Measurements from ENCODE around the gene DNM3.

Gene DNM3

DNA sequence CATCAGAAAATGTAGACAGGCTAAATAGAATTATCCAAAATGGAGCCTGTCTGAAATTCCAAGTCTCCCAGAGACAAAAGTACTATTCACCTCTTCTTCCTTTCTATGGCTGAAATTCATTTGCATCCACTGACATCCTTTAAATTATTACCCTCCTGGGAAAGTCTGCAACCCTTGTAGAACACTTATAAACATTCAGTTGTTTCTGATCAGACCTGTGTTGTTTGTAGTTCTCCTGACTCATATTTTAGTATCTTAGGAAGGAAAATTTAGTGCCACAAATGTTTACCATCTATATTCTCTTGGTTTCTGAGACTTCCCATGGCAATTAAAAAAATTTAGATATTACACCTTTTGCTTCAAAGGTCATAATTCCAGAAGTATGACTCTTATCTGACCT is 509.6 kb downstream of the DNM3 start:
- TF ChIP-seq TOX (CRISPR knock-in tag; IDR thresholded peaks at IDR 0.05; ENCODE audit: borderline replicate concordance) (no peak), ZNF8 (CRISPR knock-in tag; IDR thresholded peaks at IDR 0.05) (no peak), OSR1 (CRISPR knock-in tag; IDR thresholded peaks at IDR 0.05) (no peak), ARNTL (CRISPR knock-in tag; IDR thresholded peaks at IDR 0.05; ENCODE audit: borderline replicate concordance, low read depth) (no peak), ZNF70 (CRISPR knock-in tag; IDR thresholded peaks at IDR 0.05) (no peak), PPARA (CRISPR knock-in tag; IDR thresholded peaks at IDR 0.05; ENCODE audit: borderline replicate concordance) (no peak)
- TF ChIP-seq, protein P1, sequence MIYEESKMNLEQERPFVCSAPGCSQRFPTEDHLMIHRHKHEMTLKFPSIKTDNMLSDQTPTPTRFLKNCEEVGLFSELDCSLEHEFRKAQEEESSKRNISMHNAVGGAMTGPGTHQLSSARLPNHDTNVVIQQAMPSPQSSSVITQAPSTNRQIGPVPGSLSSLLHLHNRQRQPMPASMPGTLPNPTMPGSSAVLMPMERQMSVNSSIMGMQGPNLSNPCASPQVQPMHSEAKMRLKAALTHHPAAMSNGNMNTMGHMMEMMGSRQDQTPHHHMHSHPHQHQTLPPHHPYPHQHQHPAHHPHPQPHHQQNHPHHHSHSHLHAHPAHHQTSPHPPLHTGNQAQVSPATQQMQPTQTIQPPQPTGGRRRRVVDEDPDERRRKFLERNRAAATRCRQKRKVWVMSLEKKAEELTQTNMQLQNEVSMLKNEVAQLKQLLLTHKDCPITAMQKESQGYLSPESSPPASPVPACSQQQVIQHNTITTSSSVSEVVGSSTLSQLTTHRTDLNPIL (CRISPR knock-in tag; IDR thresholded peaks at IDR 0.05; ENCODE audit: low read depth), result no peak
- TF ChIP-seq, protein P2, sequence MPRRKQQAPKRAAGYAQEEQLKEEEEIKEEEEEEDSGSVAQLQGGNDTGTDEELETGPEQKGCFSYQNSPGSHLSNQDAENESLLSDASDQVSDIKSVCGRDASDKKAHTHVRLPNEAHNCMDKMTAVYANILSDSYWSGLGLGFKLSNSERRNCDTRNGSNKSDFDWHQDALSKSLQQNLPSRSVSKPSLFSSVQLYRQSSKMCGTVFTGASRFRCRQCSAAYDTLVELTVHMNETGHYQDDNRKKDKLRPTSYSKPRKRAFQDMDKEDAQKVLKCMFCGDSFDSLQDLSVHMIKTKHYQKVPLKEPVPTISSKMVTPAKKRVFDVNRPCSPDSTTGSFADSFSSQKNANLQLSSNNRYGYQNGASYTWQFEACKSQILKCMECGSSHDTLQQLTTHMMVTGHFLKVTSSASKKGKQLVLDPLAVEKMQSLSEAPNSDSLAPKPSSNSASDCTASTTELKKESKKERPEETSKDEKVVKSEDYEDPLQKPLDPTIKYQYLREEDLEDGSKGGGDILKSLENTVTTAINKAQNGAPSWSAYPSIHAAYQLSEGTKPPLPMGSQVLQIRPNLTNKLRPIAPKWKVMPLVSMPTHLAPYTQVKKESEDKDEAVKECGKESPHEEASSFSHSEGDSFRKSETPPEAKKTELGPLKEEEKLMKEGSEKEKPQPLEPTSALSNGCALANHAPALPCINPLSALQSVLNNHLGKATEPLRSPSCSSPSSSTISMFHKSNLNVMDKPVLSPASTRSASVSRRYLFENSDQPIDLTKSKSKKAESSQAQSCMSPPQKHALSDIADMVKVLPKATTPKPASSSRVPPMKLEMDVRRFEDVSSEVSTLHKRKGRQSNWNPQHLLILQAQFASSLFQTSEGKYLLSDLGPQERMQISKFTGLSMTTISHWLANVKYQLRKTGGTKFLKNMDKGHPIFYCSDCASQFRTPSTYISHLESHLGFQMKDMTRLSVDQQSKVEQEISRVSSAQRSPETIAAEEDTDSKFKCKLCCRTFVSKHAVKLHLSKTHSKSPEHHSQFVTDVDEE (CRISPR knock-in tag; IDR thresholded peaks at IDR 0.05), result no peak

DNA sequence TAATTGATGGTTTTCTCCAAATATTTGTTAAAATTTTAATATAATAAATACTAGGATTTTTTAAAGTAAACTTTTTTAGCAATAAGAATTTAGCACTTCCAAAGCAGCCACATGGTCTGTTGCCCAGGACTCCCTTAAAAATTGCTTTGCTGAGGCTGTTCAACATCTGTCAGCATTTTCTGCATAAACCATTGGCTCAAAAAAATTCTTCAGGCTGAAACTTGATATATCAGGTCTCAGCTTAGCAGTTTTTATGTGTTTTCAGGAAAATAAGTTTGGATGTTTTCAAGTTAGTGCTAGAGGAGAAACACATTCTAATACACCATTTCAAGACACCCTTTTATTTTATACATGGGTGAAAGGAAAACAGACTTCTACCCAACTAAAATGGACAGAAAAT is 510.0 kb downstream of the DNM3 start:
- peak; percentile 64 for ATAC-seq
- no peak for TF ChIP-seq PPARA (CRISPR knock-in tag; IDR thresholded peaks at IDR 0.05; ENCODE audit: borderline replicate concordance)
- no peak for TF ChIP-seq ZNF8 (CRISPR knock-in tag; IDR thresholded peaks at IDR 0.05)
- no peak for TF ChIP-seq ISL1 (CRISPR knock-in tag; IDR thresholded peaks at IDR 0.05)
- no peak for TF ChIP-seq TOX (CRISPR knock-in tag; IDR thresholded peaks at IDR 0.05; ENCODE audit: borderline replicate concordance)
- TF ChIP-seq CSDC2 (CRISPR knock-in tag; IDR thresholded peaks at IDR 0.05), result no peak
- TF ChIP-seq, protein P2 (CRISPR knock-in tag; IDR thresholded peaks at IDR 0.05), result no peak
- TF ChIP-seq RARB (CRISPR knock-in tag; IDR thresholded peaks at IDR 0.05), result no peak
- TF ChIP-seq ZFP30 (CRISPR knock-in tag; IDR thresholded peaks at IDR 0.05), result no peak
- no peak for TF ChIP-seq GLIS3 (CRISPR knock-in tag; IDR thresholded peaks at IDR 0.05)
- no peak for TF ChIP-seq ZNF565 (CRISPR knock-in tag; conservative IDR thresholded peaks at IDR 0.05; ENCODE audit: low read depth)
- TF ChIP-seq, protein P3, sequence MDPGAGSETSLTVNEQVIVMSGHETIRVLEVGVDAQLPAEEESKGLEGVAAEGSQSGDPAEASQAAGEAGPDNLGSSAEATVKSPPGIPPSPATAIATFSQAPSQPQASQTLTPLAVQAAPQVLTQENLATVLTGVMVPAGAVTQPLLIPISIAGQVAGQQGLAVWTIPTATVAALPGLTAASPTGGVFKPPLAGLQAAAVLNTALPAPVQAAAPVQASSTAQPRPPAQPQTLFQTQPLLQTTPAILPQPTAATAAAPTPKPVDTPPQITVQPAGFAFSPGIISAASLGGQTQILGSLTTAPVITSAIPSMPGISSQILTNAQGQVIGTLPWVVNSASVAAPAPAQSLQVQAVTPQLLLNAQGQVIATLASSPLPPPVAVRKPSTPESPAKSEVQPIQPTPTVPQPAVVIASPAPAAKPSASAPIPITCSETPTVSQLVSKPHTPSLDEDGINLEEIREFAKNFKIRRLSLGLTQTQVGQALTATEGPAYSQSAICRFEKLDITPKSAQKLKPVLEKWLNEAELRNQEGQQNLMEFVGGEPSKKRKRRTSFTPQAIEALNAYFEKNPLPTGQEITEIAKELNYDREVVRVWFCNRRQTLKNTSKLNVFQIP (CRISPR knock-in tag; IDR thresholded peaks at IDR 0.05; ENCODE audit: borderline replicate concordance, low read depth), result no peak
- TF ChIP-seq OSR1 (CRISPR knock-in tag; IDR thresholded peaks at IDR 0.05), result no peak
- no peak for TF ChIP-seq BACH2 (CRISPR knock-in tag; IDR thresholded peaks at IDR 0.05; ENCODE audit: borderline replicate concordance)
- TF ChIP-seq, protein P4, sequence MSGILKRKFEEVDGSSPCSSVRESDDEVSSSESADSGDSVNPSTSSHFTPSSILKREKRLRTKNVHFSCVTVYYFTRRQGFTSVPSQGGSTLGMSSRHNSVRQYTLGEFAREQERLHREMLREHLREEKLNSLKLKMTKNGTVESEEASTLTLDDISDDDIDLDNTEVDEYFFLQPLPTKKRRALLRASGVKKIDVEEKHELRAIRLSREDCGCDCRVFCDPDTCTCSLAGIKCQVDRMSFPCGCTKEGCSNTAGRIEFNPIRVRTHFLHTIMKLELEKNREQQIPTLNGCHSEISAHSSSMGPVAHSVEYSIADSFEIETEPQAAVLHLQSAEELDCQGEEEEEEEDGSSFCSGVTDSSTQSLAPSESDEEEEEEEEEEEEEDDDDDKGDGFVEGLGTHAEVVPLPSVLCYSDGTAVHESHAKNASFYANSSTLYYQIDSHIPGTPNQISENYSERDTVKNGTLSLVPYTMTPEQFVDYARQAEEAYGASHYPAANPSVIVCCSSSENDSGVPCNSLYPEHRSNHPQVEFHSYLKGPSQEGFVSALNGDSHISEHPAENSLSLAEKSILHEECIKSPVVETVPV (CRISPR knock-in tag; IDR thresholded peaks at IDR 0.05), result no peak
- no peak for TF ChIP-seq ZC3H10 (CRISPR knock-in tag; IDR thresholded peaks at IDR 0.05)
- TF ChIP-seq ESRRG (CRISPR knock-in tag; IDR thresholded peaks at IDR 0.05), result no peak
- no peak for TF ChIP-seq SNAI2 (CRISPR knock-in tag; IDR thresholded peaks at IDR 0.05)
- no peak for TF ChIP-seq TCF4 (CRISPR knock-in tag; IDR thresholded peaks at IDR 0.05; ENCODE audit: borderline replicate concordance)

More for the DNA sequence above, 509.6 kb downstream of the DNM3 start:
- ATAC-seq, result no peak

DNA sequence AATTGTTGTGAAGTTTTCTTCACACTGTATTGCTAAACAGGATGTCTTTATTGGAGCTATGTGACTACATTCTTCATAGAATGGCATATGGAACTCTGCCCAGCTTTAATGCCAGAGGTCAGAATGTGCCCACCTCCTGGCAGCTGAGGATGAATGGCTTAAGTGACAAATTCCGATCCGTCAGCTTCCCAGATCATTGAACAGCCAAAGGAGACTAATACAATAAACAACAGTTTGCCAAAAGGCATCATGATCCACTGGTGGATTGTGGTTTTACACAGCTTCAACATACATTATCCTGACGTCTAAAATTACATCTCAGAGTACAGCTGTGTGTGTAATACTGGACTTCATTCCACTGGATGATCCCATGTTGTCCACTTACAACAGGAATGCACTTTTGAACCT is 510.5 kb downstream of the DNM3 start:
- ATAC-seq, result peak; percentile 81
- TF ChIP-seq TOX (CRISPR knock-in tag; IDR thresholded peaks at IDR 0.05; ENCODE audit: borderline replicate concordance) (0 out of 2 replicates have a peak, but pooled peaks have one; percentile 44), ZFP3 (CRISPR knock-in tag; IDR thresholded peaks at IDR 0.05) (no peak), ZNF565 (CRISPR knock-in tag; conservative IDR thresholded peaks at IDR 0.05; ENCODE audit: low read depth) (no peak), BACH2 (CRISPR knock-in tag; IDR thresholded peaks at IDR 0.05; ENCODE audit: borderline replicate concordance) (no peak), ARNTL (CRISPR knock-in tag; IDR thresholded peaks at IDR 0.05; ENCODE audit: borderline replicate concordance, low read depth) (no peak)
- TF ChIP-seq, protein P3 (CRISPR knock-in tag; IDR thresholded peaks at IDR 0.05; ENCODE audit: borderline replicate concordance, low read depth), result peak; percentile 10; the same call in 1 of the 2 replicates
- TF ChIP-seq, protein P4 (CRISPR knock-in tag; IDR thresholded peaks at IDR 0.05), result no peak

Data from SK-N-SH treated with all-trans-retinoic acid at 6 μM for 48 hours (cell line).